ENCODE results near the gene CRISPLD2.

DNA sequence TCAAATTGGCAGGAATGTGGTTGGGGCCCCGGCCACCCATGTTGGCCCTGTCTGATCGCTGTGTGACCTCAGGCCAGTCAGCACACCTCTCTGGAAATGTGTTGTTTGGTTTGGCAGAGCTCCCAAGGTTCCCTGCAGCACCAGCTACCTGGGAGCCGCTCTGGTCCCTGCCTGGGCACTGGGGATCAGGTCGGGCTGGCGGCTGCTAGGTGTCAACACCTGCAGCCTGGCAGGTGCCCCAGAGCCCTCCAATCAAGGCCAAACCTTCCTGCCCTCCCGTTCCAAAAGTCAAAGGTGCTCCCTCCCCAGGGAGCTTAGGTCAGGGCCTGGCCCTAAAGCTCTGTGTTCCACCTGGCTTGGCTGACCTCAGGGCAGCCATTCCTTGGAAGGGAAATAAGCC lies 135.6 kb downstream of the CRISPLD2 start:
- no peak for TF ChIP-seq GATA2 (IDR thresholded peaks at IDR 0.05; ENCODE audit: low read depth, low read length)
- no peak for TF ChIP-seq GATA3 (IDR thresholded peaks at IDR 0.05; ENCODE audit: low read depth, low read length)
